Skeletal muscle satellite cell (primary cell): ENCODE measurements around the gene KCNN3.
"Not testable (repeated sequence)": the region's sequence is repeated elsewhere in the genome, so short reads cannot be mapped to it uniquely, and the experiment has no call there.

ENCODE experiments used
- H3K27me3 ChIP-seq: 2 replicates; pipeline ENCODE4 v1.7.0; 2013; ENCODE audit warnings: low read length; ENCODE audit not compliant: control insufficient read depth, insufficient read depth
- H3K36me3 ChIP-seq: 2 replicates; pipeline ENCODE4 v1.7.0; 2013; ENCODE audit warnings: mild to moderate bottlenecking, control low read depth, low read length; ENCODE audit not compliant: insufficient read depth
- H3K4me1 ChIP-seq: 2 replicates; pipeline ENCODE4 v1.7.0; 2013; ENCODE audit warnings: low read length; ENCODE audit not compliant: control insufficient read depth, insufficient read depth
- H3K4me2 ChIP-seq: 2 replicates; pipeline ENCODE4 v1.7.0; 2013; ENCODE audit warnings: mild to moderate bottlenecking, low read length
- H3K4me3 ChIP-seq: 2 replicates; pipeline ENCODE4 v1.7.0; 2013; ENCODE audit warnings: low read length
- H3K9ac ChIP-seq: 2 replicates; pipeline ENCODE4 v1.7.0; 2013; ENCODE audit warnings: mild to moderate bottlenecking, low read depth, low read length, moderate library complexity
- H3K9me3 ChIP-seq: replicated peaks from 2 replicates; pipeline ENCODE4 v1.7.0; 2013; ENCODE audit warnings: mild to moderate bottlenecking, control low read depth, low read length

Gene KCNN3

GRCh38 chr1:154683820-154684219 lies 186.3 kb downstream of the KCNN3 start:
- H3K4me2 ChIP-seq = no peak overlapping the region
- no peak overlapping the region for H3K4me3 ChIP-seq
- H3K36me3 ChIP-seq = no peaks in the 10 kb centered on the region
- peaks cover 39% of the 10 kb centered on the region for H3K27me3 ChIP-seq
- no peaks in the 10 kb centered on the region for H3K9me3 ChIP-seq
- H3K9ac ChIP-seq = no peak overlapping the region
- H3K4me1 ChIP-seq = no peaks in the 10 kb centered on the region

- no peak overlapping the region for H3K4me2 ChIP-seq
- H3K36me3 ChIP-seq = no peaks in the 10 kb centered on the region
- no peak overlapping the region for H3K4me3 ChIP-seq
- peaks cover 28% of the 10 kb centered on the region for H3K27me3 ChIP-seq
- H3K9me3 ChIP-seq = no peaks in the 10 kb centered on the region
- H3K9ac ChIP-seq = no peak overlapping the region
- H3K4me1 ChIP-seq = no peaks in the 10 kb centered on the region
Measured at GRCh38 chr1:154682254-154682653, 187.8 kb downstream of the KCNN3 start.

- not testable (repeated sequence) for H3K27me3 ChIP-seq, H3K4me1 ChIP-seq, H3K9ac ChIP-seq, H3K9me3 ChIP-seq, H3K4me2 ChIP-seq, H3K4me3 ChIP-seq, H3K36me3 ChIP-seq
Measured at GRCh38 chr1:154677844-154678243, 192.2 kb downstream of the KCNN3 start.

GRCh38 chr1:154676847-154677246 lies 193.2 kb downstream of the KCNN3 start:
- H3K36me3 ChIP-seq, H3K4me2 ChIP-seq, H3K4me3 ChIP-seq, H3K9ac ChIP-seq, H3K9me3 ChIP-seq, H3K27me3 ChIP-seq, H3K4me1 ChIP-seq: not testable (repeated sequence)

- not testable (repeated sequence) for H3K9ac ChIP-seq, H3K4me1 ChIP-seq, H3K27me3 ChIP-seq, H3K4me3 ChIP-seq, H3K9me3 ChIP-seq, H3K4me2 ChIP-seq, H3K36me3 ChIP-seq
Measured at GRCh38 chr1:154674456-154674855, 195.6 kb downstream of the KCNN3 start.

- H3K4me2 ChIP-seq, H3K36me3 ChIP-seq, H3K9me3 ChIP-seq, H3K4me1 ChIP-seq, H3K9ac ChIP-seq, H3K4me3 ChIP-seq, H3K27me3 ChIP-seq: not testable (repeated sequence)
Measured at GRCh38 chr1:154672245-154672644, 197.8 kb downstream of the KCNN3 start.

- not testable (repeated sequence) for H3K36me3 ChIP-seq, H3K9me3 ChIP-seq, H3K4me1 ChIP-seq, H3K9ac ChIP-seq, H3K4me2 ChIP-seq, H3K4me3 ChIP-seq, H3K27me3 ChIP-seq
Measured at GRCh38 chr1:154671412-154671811, 198.7 kb downstream of the KCNN3 start.

GRCh38 chr1:154670310-154671270 lies 199.5 kb downstream of the KCNN3 start:
- not testable (repeated sequence) for H3K27me3 ChIP-seq, H3K9me3 ChIP-seq, H3K4me2 ChIP-seq, H3K9ac ChIP-seq, H3K4me3 ChIP-seq, H3K4me1 ChIP-seq, H3K36me3 ChIP-seq

- no peak overlapping the region for H3K9ac ChIP-seq
- H3K4me3 ChIP-seq = no peak overlapping the region
- no peaks in the 10 kb centered on the region for H3K36me3 ChIP-seq
- no peaks in the 10 kb centered on the region for H3K4me1 ChIP-seq
- H3K27me3 ChIP-seq = peaks cover 11% of the 10 kb centered on the region
- H3K4me2 ChIP-seq = no peak overlapping the region
- no peaks in the 10 kb centered on the region for H3K9me3 ChIP-seq
Measured at GRCh38 chr1:154669464-154670282, 200.4 kb downstream of the KCNN3 start.

- Histone ChIP-seq H3K9me3 (no peaks in the 10 kb centered on the region), H3K4me3 (no peak overlapping the region)
Measured at GRCh38 chr1:154666051-154666790, 203.9 kb downstream of the KCNN3 start.

GRCh38 chr1:154664331-154665002 lies 205.6 kb downstream of the KCNN3 start:
- peaks cover 34% of the 10 kb centered on the region for H3K27me3 ChIP-seq
- H3K4me1 ChIP-seq = peaks cover 4% of the 10 kb centered on the region
- H3K4me3 ChIP-seq = no peak overlapping the region
- no peaks in the 10 kb centered on the region for H3K9me3 ChIP-seq
- H3K36me3 ChIP-seq = no peaks in the 10 kb centered on the region
- no peak overlapping the region for H3K9ac ChIP-seq
- H3K4me2 ChIP-seq = no peak overlapping the region

More at GRCh38 chr1:154666051-154666790, 203.9 kb downstream of the KCNN3 start:
- Histone ChIP-seq H3K4me2 (no peak overlapping the region), H3K36me3 (no peaks in the 10 kb centered on the region), H3K4me1 (peaks cover 4% of the 10 kb centered on the region), H3K9ac (no peak overlapping the region), H3K27me3 (peaks cover 21% of the 10 kb centered on the region)
